NCI-H446 treated with DMSO at 0.1 percent for 48 hours (cell line): ENCODE results near the gene SPRY4.
"Not testable (repeated sequence)": the region's sequence is repeated elsewhere in the genome, so short reads cannot be mapped to it uniquely, and the experiment has no call there.

Experiments used
- DNase-seq: peaks from one replicate; lab custom pipeline; 2025; lab: John Stamatoyannopoulos, UW

SPRY4 gene

DNA sequence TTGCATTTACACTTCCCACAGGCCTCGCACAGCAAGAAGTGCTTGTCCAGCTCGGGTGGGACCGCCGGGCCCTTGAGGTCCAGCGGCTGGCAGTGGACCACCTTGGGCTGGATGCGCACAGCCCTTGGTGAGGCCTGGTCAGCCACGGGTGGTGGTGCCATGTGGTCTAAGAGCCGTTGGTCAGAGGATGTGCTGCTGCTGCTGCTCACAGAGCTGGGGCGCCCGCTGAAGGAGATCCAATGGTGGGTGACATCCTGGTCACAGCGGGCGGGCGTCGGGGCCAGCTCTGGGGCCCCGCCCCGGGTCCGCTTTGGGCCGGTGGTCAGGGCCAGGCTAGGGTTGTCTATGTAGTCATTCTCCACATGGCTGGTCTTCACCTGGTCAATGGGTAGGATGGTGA, 10.2 kb downstream of the SPRY4 start:
- DNase-seq = no peak

DNA sequence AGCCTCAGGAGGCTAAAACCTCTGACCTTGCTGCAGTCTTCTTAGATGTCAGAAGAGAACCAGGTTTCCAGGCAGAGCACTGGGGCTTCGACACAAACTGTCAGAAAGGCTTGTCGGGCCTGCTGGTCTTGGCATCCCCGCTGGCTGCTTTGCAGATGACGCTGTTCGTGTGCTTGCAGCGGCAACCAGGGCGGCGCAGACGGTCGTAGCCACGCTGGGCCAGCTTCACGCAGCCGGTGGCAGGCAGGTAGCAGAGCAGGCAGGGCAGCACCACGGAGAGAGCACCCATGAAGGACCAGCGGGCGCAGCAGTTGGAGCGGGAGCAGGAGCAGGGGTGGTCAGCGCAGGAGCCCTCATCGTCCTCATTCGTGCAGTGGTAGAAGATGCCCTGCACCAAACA, 10.7 kb downstream of the SPRY4 start:
- no peak for DNase-seq

DNA sequence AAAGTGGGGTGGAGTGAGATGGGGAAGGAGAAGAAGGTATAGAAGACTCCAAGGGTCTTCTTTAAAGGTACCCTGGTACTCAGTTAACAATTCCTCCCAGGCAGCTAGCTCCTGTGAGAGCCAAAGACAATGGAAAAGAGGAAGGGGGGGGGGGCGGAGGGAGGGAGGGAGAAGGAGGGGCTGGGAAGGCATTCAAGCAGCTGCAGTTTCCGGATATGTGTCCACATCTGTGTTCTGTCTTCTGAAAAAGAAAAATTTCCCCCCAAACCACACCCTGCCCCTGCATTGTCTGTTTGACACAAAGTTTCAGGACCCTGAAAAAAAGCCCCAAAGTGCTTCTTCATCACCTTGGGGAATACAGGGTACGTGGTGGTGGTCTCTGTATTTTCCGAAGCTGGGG, 11.1 kb downstream of the SPRY4 start:
- DNase-seq = no peak

DNA sequence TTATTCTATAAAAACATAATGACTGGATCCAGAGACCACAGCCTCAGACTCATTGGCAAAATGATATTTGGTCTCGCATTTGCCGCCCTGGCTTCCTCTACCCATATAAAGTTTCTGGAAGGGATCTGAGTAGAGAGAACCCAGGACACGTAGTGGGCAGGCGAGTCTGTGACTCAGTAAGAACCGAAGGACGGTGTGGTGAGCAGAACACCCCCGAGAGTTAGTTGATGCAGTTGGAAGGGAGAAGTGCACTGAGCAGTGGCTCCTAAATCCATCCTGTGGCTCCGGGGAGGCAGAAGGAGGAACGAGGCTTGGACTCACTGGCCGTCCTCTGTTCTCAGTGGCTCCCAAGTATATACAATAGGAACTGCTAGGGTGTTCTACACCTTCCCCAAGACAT, 11.5 kb downstream of the SPRY4 start:
- DNase-seq = no peak

DNA sequence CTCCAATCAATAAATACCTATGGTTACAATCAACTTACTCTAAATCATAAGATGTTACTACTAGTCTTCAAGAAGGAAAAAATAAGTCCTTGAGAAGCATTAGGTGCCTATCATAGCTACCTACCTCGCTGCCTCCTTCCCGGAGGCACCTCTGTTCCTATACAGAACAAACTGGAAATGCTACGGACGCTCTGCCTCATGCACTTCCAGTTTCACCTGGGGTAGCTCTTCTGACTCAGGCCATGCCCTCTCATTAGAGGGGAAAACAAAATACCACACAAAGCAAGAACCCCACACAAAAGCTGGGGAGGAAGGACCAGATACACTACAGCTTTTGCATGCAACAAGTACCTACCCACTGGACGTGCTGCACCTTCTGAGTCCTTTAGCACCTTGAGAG, 12.4 kb downstream of the SPRY4 start:
- no peak for DNase-seq

DNA sequence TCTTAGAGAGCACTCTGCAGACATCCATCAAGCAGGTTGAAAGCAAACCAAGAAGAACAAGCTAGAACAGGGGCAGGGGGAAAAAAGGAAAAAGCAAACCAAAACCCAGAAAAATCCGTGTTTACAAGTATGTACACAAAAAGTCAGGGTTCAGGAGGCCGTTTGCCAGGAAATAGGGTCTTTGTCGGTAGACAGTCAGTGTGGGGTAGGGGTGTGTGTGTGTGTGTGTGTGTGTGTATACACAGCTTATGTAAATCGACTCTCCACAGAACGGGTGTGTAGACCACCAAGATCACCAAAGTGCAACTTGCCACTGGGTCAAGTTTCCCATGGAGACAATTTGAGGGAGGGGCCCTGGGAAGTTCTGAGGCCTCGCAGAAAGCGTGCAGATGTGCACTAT, 13.1 kb downstream of the SPRY4 start:
- DNase-seq = no peak

DNA sequence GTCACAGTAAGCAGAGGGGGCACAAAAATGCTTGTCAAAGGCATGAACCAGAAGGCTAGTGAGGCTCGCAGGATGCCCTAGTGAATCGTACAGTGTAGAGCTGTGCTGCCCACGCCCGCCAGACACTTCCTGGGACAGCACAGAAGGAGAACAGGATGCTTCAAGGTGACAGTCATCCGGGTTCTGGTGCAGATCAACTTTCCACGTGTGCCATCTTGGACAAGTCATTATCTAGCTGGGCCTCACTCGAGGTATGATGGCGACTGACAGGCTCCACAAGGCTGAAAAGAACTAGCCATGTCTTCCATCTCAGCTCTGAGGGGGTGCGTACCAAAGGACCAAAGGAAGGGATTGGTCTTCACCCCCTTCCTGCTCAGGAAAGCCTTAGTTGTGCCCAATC, 14.0 kb downstream of the SPRY4 start:
- no peak for DNase-seq

DNA sequence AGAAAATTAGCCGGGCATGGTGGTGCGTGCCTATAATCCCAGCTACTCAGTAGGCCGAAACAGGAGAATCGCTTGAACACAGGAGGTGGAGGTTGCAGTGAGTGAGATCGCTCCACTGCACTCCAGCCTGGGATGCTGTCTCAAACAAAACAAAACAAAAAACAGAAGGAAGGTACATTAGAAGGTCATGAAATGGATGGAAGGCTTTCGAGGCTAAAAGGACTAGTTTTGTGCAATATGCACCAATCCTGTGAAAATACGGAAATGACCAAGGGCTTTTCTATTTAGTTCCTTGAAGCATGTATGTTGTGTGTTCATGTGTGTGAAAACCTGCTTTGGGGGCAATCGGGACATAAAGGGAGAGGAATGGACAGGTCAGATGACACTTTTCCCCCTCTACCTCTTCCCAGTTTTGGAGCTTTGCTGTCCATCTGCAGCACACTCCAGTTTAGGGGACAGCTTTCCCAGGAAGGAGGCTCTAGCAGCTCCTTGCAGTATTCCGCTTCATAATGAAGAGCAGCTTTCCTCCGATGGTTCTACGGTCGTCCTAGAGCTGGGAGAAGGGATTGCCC, 15.0 kb downstream of the SPRY4 start:
- DNase-seq = no peak

DNA sequence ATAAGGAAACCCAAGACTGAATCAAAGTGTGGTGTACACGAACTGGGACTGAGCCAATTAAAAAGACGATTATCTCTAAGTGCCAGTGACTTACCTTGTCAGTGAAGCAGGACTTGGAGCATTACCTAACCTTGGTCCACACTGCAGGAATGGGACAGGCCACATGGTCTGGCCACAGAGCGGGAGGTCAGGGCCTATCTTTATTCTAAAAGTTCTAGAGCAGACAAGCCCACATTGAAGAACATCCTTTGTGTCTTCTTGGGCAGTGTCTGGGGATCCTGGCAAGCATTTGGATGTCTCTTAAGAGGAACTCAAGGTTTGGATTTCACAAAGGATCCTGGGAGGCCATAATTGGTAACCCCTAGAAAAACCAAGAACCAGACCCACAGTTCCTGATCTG, 16.5 kb downstream of the SPRY4 start:
- no peak for DNase-seq

DNA sequence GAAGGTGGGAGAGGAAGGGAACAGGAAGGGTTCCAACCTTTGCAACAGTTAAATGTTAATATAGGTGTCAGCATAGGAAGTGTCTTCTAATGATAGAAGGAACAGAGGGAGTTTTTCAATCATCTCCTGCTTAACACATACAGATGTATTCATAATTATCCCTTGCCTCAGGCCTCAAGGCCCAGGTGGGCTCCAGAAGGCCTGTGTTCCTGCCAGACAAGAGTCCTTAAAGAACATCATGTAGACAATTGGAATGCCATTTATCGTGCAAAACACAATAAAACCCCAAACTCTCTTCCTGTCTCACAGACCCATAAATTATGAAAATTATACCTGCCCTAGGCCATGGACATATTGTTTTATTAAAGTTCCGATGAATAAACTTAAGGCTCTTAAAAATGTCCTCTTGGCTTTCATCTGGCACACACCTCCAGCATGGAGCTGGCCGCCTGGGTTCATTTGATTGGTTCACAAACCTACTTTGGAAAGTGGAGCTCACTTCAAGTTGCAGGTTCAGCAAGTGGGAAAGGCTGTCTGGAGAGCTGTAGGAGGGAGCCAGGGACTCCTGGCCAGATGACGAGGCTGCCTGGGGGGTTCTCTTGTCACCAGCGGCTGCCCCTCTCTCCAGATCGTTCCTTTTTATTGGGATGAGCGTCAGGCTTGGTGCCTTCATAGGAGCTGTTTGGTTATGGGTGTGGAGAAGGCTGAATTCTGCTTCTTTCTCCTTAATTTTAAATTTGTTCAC, 17.5 kb downstream of the SPRY4 start:
- DNase-seq = no peak

DNA sequence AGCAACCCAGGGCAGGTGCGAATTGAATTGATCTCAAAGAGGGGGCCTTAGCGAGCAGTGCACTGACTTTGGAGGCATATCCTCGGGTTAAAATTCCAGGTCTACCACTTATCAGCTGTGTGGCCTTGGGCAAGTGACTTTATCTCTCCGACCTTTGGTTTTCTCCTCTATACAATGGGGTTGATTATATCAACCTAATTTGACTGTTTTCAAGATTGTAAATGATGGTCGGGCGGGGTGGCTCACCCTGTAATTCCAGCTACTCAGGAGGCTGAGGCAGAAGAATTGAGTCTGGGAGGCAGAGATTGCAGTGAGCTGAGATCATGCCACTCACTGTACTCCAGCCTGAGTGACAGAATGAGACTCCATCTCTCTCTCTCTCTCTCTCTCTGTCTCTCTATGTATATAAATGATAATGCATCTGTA, 18.7 kb downstream of the SPRY4 start:
- no peak for DNase-seq

DNA sequence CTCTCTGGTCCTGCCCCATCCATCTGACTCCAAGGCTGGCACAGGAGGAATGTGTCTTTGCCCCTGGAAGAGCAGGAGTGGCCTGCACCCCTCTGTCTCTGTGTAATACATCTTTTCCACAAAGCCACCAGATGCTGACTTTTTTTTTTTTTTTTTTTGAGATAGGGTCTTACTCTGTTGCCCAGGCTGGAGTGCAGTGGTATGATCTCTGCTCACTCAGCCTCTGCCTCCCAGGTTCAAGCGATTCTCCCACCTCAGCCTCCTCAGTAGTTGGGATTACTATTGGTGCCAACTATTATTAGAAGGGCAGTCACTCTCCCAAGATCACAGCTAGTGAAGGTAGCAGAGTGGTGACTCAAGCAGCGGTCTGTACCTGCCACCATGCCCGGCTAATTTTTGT, 19.6 kb downstream of the SPRY4 start:
- DNase-seq = no peak

DNA sequence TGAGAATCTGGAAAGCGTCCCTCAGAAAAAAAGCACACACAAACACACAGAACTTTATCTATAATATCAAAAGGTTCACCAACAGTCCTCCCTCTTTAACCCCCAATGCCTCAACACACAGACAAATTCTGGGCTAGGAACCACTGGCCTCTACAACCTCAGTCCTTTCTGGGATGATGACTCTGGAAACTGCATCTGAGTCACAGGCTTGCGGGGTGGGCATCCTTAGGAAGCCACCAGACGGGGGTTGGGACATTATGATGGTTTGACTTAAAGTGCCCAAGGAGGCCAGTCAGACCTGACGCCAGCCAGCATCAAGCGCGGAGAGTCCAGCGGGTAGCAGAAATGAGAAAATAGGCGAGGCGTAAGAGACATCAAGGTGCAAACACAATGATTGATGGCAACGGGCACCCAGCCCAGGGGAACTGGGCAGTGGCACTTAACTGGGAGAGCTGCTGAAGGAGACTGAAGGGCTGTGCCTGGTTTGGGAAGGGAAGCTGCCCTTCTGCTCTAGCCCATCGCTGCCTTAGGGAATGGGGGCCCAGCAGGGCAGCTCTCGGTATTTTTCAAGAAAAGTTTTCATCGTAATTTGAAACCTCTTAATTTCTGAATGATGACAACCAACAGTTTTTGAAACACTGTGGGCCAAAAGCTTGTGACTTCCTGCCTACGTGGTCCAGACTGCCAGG, 20.7 kb downstream of the SPRY4 start:
- DNase-seq = no peak

DNA sequence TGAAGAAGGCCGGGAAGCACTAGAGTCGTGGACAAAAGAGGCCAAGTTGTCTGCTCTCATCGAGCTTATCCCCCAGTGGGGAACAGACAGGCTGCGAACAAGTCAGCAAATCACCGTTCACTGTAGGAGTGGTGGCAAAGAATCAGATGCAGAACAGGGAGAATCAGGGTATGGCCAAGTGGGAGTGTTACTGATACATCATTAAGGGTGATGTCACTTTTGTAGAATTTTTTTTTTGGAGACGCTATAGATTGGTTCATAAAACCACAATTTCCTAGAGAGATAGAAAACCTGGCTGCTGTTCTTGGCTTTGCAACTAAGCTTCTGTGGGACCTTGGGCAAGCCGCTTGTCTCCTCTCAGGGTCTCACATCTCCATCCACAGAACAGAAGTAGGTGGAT, 21.3 kb downstream of the SPRY4 start:
- DNase-seq = no peak

DNA sequence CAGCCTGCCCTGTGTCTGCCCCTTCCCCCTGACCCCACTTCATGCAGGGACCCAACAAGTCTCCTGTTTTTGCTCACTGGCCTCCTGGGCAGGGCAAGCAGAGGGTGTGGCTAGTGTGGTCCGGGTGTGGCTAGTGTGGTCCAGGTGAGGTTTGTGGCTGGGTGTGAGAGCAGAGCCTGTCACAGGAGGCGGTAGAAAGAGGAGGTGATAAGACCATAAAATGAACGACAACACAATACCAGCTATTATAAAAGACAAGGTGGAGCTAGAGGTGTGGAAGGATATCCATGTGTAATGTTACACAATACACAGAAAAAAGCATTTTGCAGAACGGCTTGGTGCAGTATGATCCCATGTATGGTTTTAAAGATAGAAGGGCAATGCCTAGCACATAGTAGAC, 23.3 kb downstream of the SPRY4 start:
- no peak for DNase-seq

DNA sequence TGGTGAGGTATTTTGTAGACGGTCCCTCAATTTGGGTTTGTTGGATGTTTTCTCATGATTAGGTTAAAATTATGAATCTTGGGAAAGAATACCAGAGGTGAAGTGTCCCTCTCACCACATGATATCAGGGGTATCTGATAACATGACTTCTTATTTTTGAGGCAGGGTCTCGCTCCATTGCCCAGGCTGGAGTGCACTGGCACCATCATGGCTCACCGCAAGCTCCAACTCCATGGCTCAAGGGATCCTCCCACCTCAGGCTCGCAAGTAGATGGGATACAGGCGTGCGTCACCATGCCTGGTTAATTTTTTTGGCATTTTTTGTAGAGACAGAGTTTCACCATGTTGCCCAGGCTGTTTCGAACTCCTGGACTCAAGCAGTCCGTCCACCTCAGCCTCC, 24.1 kb downstream of the SPRY4 start:
- no peak for DNase-seq

DNA sequence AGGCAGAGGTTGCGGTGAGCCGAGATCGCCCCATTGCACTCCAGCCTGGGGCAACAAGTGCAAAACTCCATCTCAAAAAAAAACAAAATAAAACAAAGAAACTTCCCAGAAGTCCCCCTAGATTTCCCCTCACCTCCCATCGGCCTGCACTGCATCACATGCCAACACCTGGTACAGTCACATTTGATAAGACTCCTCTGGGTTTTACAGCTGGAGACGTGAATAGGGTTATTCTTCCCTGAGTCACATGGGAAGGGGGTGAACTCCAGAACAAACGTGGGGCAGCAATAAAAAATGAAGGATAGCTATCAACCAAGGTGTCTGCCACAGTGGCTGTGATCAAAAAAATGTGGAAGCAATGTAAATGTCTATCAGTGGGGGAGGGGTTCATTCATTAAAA, 26.0 kb downstream of the SPRY4 start:
- DNase-seq = no peak

DNA sequence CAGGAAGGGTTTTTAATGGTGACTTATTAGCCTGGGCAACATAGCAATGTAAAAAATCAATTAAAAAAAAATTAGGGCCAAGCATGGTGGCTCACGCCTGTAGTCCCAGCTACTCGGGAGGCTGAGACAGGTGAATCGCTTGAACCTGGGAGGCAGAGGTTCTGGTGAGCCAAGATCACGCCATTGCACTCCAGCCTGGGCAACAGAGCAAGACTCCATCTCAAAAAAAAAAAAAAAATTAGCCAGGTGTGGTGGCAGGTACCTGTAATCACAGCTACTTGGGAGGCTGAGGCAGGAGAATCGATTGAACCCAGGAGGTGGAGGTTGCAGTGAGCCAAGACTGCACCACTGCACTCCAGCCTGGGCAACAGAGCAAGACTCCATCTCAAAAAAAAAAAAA, 27.0 kb downstream of the SPRY4 start:
- DNase-seq = not testable (repeated sequence)

DNA sequence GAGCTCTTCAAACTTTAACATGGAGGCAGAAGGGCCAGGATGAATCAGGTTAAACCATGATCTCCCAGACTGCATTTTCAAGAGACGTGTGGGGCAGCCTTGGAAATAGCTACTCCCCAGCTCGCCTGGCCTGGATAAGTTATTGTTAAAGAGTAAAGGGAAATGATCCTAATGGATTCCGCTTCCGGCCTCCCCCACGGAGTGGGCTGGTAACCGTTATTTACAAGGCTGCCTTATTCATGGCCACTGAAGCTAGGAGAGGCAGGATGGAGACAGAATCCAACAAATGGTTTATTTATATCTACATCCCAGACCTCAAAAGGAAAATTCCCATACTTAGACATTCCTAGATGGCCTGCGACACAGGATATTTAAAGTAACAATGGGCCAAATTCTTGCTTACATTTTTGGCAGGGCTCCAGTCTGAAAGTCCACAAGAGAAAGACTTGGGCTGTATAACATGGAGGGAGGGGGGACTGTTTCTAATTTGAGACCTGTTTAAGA, 27.9 kb downstream of the SPRY4 start:
- DNase-seq = no peak

DNA sequence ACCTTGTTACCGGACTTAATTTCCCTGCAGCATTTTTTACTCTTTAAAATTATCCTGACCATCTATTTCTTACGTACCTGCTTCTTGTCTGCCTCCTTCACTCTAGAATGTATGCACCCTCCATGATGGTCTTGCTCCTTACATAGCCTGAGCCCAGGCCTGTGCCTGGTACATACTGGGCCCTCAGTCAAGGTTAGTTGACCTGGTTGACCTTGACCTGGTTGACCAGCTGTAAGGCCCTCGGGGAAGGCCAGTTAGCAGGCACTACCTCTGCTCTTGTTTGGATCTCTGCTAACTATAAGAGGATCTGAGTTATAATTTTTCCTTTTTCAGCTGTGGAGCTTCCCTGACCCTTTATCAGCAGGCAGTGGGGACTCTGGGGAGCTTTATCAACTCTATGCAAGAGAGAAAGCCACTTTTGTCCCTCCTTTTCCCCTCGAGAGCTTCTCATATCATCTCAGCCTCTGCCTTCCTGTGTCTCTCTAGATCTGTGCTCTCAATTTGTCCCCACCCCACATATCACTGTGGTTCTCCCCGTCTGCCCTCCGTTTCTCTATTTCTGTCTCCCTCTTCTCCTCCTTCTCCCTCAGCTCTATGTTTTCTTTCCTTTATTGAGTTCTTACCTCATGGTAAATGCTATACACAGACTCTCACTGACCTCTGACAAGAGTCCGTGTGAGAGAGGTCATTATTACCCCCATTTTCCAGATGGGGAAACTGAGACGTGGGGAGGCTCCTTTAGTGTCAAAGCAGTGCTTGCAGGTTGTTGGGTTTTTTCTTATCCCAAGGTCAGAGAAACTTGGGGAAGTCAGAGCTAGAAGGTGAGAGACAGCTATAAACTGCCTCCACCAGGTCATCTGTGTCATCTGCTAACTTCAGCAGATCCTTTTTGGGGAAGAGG, 28.6 kb downstream of the SPRY4 start:
- no peak for DNase-seq

DNA sequence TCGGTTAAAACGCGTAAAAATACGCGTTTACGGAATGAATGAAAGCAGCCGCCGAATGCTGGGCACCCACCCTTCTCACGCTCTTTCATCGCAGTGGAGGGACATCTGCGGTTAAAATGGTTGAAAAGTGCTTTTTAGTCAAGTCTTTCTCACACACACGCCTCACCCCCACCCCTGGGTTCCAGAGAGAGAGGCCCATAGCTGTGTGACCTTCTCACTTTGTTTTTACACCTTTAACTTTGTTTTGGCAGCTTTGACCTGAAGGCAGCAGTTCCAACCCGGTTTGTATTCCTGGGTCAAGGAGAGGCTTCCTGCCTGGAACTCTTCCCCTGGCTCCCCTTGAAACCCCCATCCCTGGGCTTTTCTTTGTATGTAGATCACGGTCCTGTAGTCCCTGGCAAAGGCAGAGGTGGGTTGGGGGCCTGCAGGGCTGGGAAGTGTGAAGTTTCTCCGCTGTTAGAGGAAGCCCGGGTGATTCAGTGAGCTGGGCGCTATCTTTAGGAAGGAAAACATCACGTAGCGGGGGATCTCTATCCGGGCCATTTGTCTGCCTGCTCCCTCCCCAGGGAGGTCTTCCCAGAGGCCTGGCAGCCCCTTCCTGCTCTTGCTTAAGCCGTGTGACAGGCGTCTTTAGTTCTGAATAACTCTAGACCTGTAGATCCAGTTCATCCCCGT, 29.6 kb downstream of the SPRY4 start:
- DNase-seq = no peak

DNA sequence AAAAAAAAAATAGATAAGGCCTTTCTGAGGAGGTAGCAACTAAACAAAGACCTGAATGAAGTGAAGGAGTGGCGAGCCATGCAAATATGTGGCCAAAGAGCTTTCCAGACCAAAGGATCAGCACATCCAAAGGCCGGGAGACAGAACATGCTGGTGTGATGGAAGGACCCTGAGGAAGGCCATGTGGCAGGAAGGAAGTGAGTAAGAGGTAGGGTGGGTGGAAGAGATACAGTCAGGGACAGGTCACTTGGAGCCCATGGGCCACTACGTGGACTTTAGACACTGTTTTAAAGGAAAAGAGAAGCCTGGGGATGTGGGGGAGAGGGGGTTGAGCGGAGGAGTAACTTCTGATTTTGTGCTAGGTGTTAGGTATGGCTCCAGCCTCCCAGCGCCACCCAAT, 31.3 kb downstream of the SPRY4 start:
- no peak for DNase-seq
